HL-60 (cell line): ENCODE measurements around the gene SORBS2.

Experiments used
- CTCF ChIP-seq: IDR thresholded peaks from one replicate; pipeline ENCODE4 v1.5.1; 2011; ENCODE audit warnings: low read length, control low read depth, inconsistent platforms; ENCODE audit not compliant: insufficient read depth
- POLR2AphosphoS5 ChIP-seq: IDR thresholded peaks from 2 replicates; pipeline ENCODE4 v1.6.1; 2012; ENCODE audit warnings: low read depth
- REST ChIP-seq: IDR thresholded peaks from 2 replicates; pipeline ENCODE4 v1.6.1; 2012; ENCODE audit warnings: low read depth; ENCODE audit not compliant: insufficient replicate concordance

GRCh38 chr4:185640811-185641675, 171.0 kb downstream of the SORBS2 start:
- TF ChIP-seq REST (no peak), CTCF (no peak), POLR2AphosphoS5 (no peak)
